ENCODE measurements around the gene ERCC4.

Gene ERCC4

DNA sequence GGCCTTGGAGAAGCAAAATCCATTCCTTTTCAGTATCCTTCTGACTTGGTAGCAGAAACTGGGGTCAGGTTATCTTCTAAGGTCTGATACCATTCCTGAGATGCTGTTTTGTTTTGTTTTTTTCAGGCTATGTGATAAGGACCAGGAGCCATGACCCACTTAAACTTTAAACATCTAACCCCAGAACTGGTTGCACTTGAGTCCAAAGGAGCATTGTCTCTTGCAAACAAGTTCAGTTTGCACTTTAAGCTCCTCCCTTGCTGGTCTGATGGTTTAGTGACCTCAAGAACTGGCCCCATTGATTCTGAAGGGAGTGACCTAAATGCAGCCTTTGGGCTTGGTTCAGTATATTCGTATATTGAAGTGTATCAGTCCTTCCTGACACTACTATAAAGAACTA, 75.2 kb downstream of the ERCC4 start:
- DNase-seq, result no peak

DNA sequence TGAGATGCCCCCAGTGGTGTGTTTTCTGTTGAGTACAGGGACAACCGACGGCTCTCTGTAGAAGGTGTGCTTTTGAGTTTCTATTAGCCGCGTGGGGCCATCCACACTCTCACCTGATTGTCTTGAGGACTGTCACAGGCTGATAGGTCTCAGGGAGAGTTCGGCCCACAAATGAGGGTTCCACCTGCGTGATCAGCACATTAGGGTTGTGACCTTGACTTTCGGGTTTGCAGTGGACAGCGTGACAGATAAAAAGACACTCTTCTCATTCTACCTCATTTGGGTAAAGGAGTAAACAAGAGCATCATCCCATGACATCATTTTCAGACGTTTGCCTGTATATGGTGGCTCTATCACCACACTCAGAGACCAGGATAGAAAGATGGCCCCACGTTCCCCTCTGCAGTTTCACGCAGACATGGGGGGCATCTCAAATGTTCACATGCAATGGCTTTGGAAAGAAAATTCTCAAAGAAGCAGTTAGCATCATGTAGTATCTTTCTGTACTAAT, 76.9 kb downstream of the ERCC4 start:
- DNase-seq, result no peak

DNA sequence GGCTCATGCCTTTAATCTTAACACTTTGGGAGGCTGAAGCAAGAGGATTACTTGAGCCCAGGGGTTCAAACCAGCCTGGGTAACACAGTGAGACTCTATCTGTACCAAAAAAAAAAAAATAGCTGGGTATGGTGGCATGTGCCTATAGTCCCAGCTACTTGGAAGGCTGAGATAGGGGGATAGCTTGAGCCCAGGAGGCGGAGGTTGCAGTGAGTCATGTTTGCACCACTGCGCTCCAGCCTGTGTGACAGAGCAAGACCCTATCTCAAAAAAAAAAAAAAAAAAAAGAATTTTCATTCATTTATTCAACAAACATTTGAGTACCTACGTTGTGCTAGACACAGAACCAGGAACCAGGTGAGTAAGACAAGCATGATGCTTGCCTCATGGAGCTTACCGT, 77.6 kb downstream of the ERCC4 start:
- DNase-seq, result no peak

GRCh38 chr16:13997933-13998332, 78.0 kb downstream of the ERCC4 start:
- DNase-seq, result no peak

GRCh38 chr16:13999071-13999894, 79.3 kb downstream of the ERCC4 start:
- DNase-seq, result no peak

DNA sequence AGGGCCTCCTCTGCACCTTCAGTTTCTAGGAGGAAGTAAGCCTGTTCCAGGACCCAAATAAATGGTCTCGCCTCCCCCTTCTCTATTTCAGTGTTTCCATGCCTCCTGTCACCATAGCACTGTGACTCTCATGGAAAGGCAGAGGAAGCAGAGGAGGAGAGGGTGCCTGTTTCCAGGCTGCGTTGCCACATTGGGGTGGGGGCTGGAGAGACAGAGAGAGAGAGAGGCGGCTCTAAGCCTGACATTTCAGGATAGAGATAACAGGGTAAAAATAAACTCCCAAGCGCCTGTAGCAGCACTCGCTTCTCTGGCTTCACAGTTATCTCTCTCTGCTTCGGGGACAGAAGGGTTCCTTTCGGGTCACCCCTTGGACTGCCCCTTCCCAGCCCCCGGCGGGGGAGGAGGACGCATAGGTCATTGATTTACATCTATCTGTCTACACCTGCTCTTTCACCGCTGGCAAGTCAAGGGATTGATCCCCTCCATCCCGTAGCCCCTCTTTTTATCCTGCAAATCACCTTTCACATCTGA, 80.0 kb downstream of the ERCC4 start:
- no peak for DNase-seq

GRCh38 chr16:14001521-14001920, 81.6 kb downstream of the ERCC4 start:
- no peak for DNase-seq
